Activated CD8-positive, alpha-beta memory T cell treated with anti-CD3 and anti-CD28 coated beads for 36 hours (primary cell): ENCODE results near the gene SOHLH2. TPM values are rescaled to one million over a fixed set of nuclear protein-coding genes. Genes with fewer than 3 reads are reported as not detected.

Experiments used
- CTCF ChIA-PET: fragments of 350-600 bp; sonication (Branson Sonifier 250); formaldehyde crosslinking; loops from one replicate; lab custom pipeline; 2021; ENCODE audit warnings: antibody characterized with exemption; lab: Charles Lee
- POLR2A ChIA-PET: fragments of 350-600 bp; sonication (Branson Sonifier 250); formaldehyde crosslinking; loops from one replicate; lab custom pipeline; 2021; ENCODE audit warnings: antibody characterized with exemption; lab: Charles Lee
- total RNA-seq, 2 experiments: library from RNA; stranded (reverse); gene quantifications; one replicate each; pipeline ENCODE4 v1.2.3, GENCODE V29; 2021

SOHLH2 gene
- total RNA-seq, 2 experiments from 2014 or later: not detected

DNA sequence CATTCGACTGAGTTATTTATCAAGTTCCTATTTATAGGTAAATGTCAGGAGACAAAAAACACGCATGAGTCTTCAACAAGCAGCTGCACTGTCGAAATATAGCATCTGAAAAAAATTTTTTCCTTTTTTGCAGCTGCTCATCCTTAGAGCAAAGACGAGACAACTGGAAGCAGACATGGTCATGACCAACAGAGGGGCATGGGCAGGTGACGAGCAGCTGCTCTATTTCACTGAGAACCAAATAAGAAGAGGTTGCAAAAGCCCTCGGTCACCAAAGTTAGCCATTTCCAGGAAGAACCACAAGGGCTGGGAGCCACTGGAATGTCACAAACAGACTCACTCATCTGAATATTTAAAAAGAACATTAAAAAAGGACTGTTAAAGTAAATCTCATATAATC is 22.2 kb downstream of the SOHLH2 start:
- ChIA-PET CTCF (no interaction called here), POLR2A (no interaction called here)

DNA sequence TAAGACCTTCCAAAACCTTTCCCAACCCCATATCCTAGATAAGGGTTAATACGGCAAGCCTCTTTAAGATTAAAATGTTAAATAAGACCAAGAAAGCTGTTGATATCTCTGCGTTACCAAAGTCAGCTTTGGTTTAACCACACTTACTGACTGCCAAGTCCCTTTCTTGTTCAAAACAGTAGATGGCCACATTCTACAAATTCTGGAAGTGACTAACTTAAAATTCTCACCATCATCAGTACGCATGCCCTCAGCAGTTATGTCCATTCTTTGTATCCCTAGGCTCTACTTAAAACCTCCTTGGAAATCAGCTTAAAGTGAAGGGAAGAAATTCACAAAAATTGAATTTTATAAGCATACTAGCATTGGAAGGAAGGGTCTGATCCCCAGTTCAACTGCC is 23.6 kb downstream of the SOHLH2 start:
- CTCF ChIA-PET: no interaction called here
- POLR2A ChIA-PET: no interaction called here

DNA sequence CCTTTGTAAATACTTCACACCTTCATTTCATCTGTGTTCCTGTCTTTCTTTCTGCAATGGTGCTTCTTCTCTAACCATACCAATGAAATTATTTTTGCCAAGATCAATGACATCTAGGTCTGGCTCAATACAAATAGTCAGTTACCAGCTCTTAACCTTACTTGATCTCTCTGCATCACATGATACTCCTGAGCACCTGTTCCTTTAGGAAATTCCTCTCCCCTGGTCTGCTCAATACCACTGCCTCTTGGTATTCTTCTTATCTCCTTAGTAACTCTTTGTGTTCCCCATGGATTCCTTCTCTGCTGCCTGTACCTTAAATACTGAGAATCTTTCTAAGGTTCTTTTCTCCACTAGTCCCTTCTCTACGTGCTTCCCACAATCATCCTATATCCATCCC is 25.9 kb downstream of the SOHLH2 start:
- ChIA-PET CTCF (no interaction called here), POLR2A (no interaction called here)

DNA sequence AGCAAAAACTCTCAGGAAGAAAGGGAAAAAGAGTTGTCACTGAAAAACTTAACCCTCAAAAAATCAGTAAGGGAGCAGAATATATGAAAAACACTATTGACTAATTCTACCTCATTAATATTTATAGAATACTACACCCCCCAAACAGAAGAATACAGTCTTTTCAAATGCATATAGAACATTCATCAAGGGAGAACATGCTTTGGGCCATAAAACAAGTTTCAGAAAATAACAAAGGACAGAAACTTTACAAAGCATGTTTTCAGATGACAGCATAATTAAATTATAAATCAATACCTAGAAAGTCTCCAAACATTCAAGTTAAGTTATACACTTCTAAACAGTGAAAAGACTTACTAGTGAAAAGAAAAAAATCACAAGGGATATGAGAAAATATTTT is 30.5 kb downstream of the SOHLH2 start:
- ChIA-PET CTCF (no interaction called here), POLR2A (no interaction called here)

DNA sequence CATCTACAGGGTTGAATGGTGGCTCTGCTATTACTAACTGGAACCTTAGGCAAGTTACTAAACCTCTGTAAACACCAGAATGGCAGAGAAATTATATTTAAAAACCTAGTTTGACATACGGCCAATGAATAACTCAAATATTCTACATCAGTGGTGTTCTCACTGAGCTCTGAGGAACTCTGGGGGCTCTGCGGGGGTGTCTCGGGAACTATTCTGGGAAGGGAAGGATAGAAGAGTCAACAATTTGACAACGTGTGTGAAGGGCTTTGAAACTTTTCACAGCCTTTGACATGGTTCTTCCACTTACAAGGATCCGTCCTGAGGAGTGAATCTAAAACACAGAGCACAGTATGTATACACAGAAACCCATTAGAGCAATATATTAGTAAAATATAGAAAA is 38.7 kb downstream of the SOHLH2 start:
- CTCF ChIA-PET: no interaction called here

DNA sequence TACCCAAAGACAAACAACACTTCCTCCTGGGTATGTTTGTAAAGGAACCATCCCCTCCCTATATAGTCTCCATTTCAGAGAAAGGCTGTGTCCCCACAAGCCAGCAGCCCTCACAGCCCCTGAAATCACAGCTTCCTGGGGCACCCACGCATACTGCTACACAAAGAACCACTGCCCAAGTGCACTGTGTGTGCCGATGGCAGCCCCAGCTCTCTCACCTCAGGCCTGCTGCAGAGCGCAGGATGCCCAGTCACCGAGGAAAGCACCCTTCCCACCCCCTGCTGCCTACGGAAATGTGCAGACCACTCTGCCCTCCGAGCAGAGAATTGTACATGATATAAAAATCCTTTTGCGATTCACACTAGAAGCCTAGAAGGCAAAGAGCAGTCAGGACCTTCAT is 39.4 kb downstream of the SOHLH2 start:
- ChIA-PET POLR2A (interaction anchor here (0.6 kb wide), 1 partner anchor 635 kb away, joined by 6 read pairs; no protein-coding TSS in a partner anchor), CTCF (no interaction called here)

More for the DNA sequence above, 38.7 kb downstream of the SOHLH2 start:
- POLR2A ChIA-PET: interaction anchor here (0.6 kb wide), 1 partner anchor 634 kb away, joined by 6 read pairs; no protein-coding TSS in a partner anchor

DNA sequence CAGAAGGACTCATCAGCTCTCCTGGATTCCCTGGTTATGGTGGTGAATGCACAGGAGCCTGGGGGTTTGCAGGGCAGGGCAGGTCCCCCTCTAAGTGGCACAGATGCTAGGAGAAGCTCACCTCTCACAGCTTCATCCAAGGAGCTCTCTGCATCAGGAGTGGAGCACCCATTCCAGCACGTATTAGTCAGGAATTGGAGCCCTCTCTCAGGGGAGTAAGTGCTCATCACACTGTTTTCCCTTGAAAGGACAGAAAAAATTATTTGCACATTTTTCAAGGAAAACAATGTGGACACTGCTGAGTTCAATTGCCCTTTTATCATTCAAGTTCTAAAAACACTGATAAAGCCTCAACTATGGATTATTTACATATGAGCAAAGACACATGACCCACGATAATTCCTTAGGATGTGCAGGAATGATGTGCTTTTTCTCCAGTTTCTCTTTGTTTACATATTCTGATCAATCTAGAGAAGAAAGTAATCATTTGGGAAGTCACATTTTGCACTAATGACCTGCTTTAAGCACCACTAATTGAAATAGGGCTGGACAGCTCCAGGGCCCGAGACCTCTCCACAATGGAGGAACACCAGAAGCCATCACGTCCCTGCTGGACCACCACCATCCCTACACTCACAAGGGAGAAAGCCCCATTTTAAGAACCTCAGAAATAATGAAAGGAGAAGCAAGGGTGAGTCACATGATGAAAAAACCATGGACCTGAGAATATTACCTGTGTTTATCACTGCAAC is 40.6 kb downstream of the SOHLH2 start:
- CTCF ChIA-PET: no interaction called here

DNA sequence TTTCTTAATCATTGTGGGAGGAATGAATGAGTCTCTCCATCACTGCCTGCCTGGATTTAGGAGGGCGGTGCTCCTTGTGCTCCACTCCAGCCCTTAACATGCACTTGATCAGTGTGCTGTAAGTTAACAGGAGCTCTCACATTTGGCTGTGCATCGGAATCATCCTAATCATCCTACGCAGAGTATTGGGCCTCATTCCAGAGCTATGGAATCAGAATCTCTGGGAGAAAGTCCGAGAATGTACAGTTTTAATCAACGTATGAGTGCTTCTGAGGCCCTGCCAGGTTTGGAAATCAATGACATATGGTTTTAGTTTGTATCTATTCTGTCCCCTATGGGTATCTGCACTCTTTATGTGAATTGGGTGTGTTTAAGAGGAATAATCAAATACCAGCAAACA is 48.3 kb downstream of the SOHLH2 start:
- POLR2A ChIA-PET: no interaction called here
- CTCF ChIA-PET: no interaction called here

More for the DNA sequence above, 40.6 kb downstream of the SOHLH2 start:
- POLR2A ChIA-PET: no interaction called here

DNA sequence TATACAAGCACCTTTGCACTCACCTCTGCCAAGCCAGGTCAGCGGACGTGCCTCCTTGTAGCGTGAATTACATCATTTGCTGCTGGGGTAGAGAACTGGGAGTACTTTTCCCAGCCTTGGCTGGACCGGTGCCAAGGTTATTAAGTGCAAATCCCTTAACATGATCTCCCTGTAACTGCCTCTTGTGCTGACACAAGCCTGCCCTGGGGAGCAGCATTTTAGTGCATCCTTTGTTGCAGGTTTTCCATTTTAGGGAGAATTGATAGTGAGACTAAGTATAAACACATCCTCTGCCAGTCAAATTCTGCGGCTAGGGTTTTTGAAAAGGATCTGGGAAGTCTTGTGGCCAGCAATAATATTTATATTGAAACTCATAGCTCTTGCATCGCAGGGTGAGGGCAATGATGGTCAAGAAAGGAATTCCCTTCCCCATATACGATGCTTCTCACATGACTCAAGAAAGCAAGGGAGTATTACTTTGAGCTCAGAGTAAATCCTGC is 50.5 kb downstream of the SOHLH2 start:
- CTCF ChIA-PET: no interaction called here

DNA sequence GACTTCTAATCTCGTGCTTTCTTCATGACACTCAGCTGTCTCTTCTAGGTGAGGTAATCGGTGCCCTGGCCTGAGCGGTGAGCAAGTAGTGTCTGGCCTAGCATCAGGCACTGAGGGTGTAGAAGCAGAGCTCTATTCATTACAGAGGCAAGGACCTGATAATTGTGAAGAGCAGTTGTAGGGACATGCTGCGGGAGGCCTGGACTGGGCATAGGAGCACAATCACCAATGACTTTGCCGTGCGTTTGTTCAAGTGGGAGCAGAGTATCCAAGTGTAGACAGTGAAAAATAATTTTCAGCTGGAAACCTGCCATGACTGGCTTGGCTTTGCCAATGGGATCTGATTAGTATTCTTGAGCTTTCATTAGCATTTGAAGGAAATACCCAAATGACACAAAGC is 51.1 kb downstream of the SOHLH2 start:
- CTCF ChIA-PET: no interaction called here
- POLR2A ChIA-PET: no interaction called here

More for the DNA sequence above, 50.5 kb downstream of the SOHLH2 start:
- POLR2A ChIA-PET: no interaction called here

DNA sequence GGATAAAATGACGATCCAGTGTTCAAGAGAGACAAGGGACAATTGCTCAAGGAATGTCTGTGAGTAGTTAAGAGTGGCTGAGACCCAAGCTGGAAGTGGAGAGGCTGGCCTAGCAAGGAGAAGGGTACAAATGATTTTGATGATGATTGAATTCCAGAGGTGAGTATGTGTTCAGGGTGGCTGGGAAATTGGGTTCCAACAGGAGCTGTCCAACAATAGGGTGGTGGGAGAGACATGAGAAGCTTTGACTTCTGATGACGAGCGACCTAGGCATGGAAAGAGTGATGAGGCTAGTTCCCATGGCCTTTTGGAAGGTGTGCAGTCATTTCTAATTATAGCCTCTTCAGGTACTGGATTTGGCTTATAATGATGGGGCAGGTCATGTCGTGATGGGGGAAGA is 54.1 kb downstream of the SOHLH2 start:
- ChIA-PET CTCF (no interaction called here), POLR2A (no interaction called here)

DNA sequence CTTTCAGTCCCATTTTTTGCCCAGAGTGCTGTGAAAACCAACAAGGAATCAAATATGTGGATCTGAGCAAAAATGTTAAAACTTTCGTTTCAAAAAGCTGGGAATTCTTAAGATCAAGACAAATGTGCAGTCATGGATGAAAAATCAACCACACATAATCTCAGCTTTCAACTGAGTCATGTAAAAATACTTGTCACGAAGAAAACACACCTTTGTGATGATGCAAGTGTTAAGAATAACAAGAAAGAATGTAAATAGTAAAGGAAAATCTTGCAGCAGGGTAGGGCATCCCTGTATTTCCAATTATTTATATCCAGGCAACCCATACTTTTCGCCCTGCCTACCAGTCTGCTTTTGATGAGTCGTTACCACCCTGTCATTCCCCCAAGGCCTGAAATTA is 55.7 kb downstream of the SOHLH2 start:
- POLR2A ChIA-PET: no interaction called here

DNA sequence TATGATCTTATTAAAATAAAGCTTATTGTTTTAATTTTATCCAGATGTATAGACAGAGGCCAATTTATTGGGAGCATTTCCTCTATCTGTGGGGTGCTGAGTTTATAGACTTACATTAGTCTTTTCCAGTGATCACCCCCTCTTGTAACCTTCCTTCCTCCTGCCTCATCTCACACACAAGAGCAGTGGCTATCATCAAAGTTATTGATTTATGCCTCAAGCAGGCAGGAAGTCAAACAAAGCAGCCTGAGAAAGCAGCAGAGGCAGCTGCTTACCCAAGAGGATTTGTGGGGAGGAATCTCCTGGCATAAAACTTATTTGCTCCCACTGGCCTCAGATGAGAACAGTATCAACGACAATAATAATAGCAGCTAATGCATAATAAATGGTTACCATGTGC is 56.9 kb downstream of the SOHLH2 start:
- CTCF ChIA-PET: interaction anchor here (0.7 kb wide), 1 partner anchor 851 kb away, joined by 3 read pairs; no protein-coding TSS in a partner anchor
- POLR2A ChIA-PET: no interaction called here

More for the DNA sequence above, 55.7 kb downstream of the SOHLH2 start:
- CTCF ChIA-PET: no interaction called here

DNA sequence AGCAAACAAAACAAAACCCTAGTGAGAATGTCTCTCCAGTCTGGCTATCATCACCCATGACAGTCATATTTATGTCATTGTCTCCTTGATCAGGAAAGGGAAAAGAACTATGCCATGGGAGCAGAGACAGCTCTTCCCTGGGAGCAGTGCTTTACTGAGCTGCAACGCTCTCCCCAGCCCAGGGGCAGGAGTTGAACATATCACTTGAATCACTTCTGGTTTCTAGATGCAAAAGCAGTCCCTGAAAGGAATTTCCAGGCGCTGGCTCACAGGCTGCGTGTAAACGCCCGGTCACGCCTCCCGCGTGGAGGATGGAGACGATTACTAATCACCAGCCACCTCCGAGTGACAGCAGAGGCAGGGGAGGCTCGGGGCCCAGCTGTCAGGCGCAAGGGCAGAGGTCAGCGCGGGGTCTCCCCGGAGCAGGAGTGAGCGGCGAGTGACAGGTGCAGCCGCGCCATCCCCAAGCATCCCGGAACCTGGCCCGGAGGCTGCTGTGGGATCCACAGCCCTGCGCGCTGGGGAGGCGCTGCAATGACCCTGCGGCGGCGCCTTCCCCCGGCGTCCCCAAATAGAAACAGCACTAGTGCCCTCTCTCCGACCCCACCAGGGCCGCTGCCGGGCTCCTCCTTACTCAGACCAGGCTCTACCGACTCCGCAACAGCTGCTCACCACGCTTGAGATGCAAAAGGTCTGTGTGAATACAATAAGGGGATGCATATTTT is 59.6 kb downstream of the SOHLH2 start:
- ChIA-PET CTCF (no interaction called here), POLR2A (no interaction called here)

DNA sequence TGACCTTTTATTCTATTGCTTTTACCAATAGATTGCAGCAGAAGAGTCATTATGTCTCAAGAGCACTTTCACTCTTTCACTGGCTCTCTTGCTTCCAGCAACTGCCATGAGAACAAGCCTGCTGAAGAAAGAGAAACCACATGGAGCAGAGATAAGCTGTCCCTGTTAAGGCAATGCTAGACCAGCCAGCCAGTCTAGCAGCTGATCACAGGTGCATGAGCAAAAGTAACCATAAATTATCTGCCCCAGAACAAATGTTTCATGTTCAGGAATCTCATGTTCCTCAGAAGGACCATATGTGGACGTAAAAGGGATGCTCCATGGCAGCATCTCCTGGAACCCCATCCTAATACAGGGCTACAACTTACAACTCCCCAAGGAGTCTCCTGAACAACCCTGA is 62.8 kb downstream of the SOHLH2 start:
- CTCF ChIA-PET: no interaction called here
- POLR2A ChIA-PET: no interaction called here

DNA sequence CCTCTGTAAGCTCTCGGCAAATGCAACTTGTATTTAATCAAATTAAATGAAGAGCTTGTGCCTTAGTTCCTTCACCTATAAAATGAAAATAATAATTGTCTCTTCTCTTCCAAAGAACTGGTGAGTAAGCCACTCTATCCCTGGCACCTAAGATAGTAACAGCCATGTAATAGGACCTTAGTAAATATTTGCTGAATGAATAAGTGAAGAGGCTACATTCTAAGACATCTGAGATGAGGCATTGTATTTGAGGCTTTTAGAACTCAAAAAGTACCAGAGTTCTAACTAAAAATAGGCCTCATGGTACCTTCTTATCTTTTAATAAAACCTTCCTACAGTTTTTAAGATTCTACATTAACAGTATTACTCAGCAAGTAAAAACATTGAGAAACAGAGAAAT is 65.9 kb downstream of the SOHLH2 start:
- POLR2A ChIA-PET: no interaction called here
- CTCF ChIA-PET: no interaction called here

DNA sequence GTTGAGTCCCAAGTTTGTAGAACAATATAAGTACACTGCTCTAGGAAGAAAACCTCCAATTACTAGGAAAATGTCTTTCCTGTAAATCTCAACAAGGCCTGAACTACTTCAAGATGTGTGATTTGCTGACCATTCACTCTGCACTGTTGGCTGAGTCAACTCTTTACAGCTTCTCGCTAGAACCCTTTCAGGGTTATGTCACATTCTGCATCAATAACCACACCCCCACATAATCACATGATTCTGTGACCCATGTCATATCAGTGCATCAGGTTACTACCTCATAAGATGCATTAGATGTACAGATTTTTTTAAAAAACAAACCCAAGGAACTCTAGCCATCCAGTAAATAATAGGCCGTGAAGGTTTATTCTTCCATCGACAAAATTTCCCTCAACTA is 67.0 kb downstream of the SOHLH2 start:
- POLR2A ChIA-PET: no interaction called here
- CTCF ChIA-PET: no interaction called here

DNA sequence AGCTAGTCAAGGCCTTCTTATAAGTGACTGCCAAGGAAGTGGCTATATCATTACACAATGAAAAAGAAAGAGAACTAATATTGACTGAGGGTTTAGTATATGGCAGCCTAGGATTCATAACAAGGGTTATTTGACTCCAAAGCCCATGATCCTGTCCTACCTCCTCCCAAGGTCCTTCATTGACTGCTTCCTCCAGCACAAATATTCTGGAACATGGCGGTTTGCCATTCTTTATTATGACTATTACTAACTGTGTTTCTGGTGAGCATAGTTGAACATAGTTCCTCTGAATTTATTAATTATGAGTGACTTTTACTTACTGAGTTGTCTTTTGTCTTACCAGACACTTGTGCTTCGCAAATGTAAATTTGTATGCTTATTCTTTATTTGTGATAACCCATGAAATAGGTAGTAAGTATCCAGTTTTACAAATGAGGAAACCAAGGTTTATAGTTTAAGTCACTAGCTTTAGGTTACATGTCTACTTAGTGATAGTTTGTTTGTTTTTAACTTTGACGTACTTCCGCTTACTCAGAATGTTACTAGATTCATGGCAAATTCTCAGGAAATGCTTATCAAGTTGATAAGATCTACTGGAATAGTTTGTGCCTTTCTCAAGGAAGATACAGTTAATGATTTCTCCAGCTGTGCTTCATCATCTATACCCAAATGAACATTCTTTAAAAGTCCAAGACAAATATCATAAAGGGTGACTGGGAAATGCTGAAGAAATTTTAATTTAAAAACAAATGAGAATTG is 67.7 kb downstream of the SOHLH2 start:
- ChIA-PET CTCF (no interaction called here), POLR2A (no interaction called here)

DNA sequence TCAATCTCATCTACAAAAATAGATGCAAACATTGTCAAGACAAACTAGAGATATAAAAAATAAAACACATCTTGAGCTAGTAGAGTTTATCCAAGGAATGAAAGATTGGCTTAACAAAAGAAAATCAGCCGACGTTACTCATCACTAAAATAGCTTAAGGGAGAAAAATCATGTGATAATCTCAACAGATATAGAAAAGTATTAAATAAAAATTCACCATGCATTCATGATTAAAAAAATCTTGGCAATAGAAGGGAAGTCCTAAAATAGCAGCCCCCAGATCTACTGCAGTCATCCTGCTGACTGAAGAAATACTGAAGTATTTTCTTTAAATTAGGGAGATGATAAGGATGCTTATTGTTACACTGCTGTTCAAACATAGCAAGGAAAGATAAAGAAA is 70.6 kb downstream of the SOHLH2 start:
- ChIA-PET CTCF (no interaction called here), POLR2A (no interaction called here)

DNA sequence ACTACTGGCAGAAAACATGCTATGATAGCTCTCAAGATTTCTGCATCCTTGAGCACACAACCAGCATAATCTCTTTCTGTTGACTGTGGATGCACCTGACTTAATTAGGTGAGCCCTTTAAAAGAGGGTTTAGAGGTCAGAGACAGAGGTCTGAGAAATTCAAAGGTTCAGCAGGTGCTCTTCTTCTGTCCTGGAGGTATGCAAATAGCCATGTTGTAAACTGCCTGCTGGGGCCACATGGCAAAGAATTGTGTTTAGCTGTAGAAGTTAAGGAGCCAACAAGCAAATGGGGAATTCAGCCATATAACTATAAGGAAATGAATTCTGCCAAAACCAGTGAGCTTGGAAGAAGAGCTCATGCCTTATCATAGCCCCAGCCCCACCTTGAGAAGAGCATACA is 71.6 kb downstream of the SOHLH2 start:
- CTCF ChIA-PET: no interaction called here
- POLR2A ChIA-PET: no interaction called here
